Articular chondrocyte of knee joint (primary cell): ENCODE results near the gene NOG. TPM values are rescaled to one million over a fixed set of nuclear protein-coding genes. Genes with fewer than 3 reads are reported as not detected.

Experiments
- small RNA-seq: library from RNA; depleted of rRNA; stranded (forward); fragments of <200 nt; gene quantifications from one replicate; pipeline ENCODE3, GENCODE V24; 2012
- total RNA-seq: library from RNA; depleted of rRNA; stranded (reverse); fragments of >200 nt; gene quantifications from 2 replicates; pipeline ENCODE4 v1.2.3, GENCODE V29; 2012

Gene NOG
- 0.22 TPM in 1 of 2 replicates, not detected in the other for total RNA-seq

DNA sequence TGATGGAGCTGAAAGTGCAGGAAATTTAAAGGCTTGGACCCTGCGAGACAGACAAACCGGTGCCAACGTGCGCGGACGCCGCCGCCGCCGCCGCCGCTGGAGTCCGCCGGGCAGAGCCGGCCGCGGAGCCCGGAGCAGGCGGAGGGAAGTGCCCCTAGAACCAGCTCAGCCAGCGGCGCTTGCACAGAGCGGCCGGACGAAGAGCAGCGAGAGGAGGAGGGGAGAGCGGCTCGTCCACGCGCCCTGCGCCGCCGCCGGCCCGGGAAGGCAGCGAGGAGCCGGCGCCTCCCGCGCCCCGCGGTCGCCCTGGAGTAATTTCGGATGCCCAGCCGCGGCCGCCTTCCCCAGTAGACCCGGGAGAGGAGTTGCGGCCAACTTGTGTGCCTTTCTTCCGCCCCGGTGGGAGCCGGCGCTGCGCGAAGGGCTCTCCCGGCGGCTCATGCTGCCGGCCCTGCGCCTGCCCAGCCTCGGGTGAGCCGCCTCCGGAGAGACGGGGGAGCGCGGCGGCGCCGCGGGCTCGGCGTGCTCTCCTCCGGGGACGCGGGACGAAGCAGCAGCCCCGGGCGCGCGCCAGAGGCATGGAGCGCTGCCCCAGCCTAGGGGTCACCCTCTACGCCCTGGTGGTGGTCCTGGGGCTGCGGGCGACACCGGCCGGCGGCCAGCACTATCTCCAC lies at the start of gene NOG:
Gene NOG (plus strand): TSS at position 54 of the 674 bp plus-strand sequence. CDS start 525 bp downstream, at position 579.

Small RNAs within 50 kb of the gene (small RNA-seq; reads per million reads assigned to genes)
- not detected for gene RPL39P33

Other genes with a start within 250 kb of the NOG start
- 0.39 and 0.76 TPM in 2 replicates for gene C17orf67, start 240.2 kb downstream of the NOG start, total RNA-seq
- 6.1 and 8.0 TPM in 2 replicates for gene DGKE, start 240.5 kb downstream of the NOG start, total RNA-seq